Measurements from ENCODE around the gene MAD2L2. TPM values are rescaled to one million over a fixed set of nuclear protein-coding genes. Genes with fewer than 3 reads are reported as not detected.
A peak's percentile ranks its signal among the peaks of the same experiment; 100 is the strongest.

MAD2L2 gene
- total RNA-seq, 1 experiment from 2014 or later = 93.8 TPM

GRCh38 chr1:11693024-11693590, 12.2 kb upstream of the MAD2L2 start (continued):
- no peak for TF ChIP-seq ZBTB33 (IDR thresholded peaks at IDR 0.05; ENCODE audit: extremely low read depth, insufficient replicate concordance, low read length)
- TF ChIP-seq ZFX (IDR thresholded peaks at IDR 0.05) = no peak

- Histone ChIP-seq H3K79me2 (ENCODE audit: insufficient read depth, low read length) (no peaks in the 10 kb centered on the region), H4K20me1 (ENCODE audit: insufficient read depth) (no peaks in the 10 kb centered on the region), H3K4me1 (ENCODE audit: control insufficient read depth in 1 of 2, insufficient read depth in 2 of 2, low read length in 2 of 2) (peaks cover 33 to 47% of the 10 kb centered on the region in 2 experiments), H3K9ac (ENCODE audit: low read length) (no peak overlapping the region), H3K9me2 (ENCODE audit: insufficient read depth) (no peaks in the 10 kb centered on the region), H3K4me3 (replicated peaks in 1 of 2; ENCODE audit: low read depth in 1 of 2, low read length in 2 of 2) (peak overlapping the region in 1 of 2 experiments; percentile 69; a peak in 1 of 4 replicates), H3K27ac (ENCODE audit: low read depth, low read length) (no peak overlapping the region), H2AFZ (ENCODE audit: low read depth, low read length, poor library complexity, severe bottlenecking) (no peak overlapping the region), H3K4me2 (ENCODE audit: low read length) (peak overlapping the region; percentile 98), H3K9me3 (ENCODE audit: control insufficient read depth in 1 of 2, insufficient read depth in 1 of 2, low read depth in 1 of 2, low read length in 2 of 2) (no peaks in the 10 kb centered on the region), H3K36me3 (ENCODE audit: control insufficient read depth in 1 of 2, insufficient read depth in 2 of 2, low read length in 2 of 2) (no peaks in the 10 kb centered on the region), H3K27me3 (ENCODE audit: insufficient read depth, low read length) (peaks cover 17% of the 10 kb centered on the region; the same call in 1 of the 2 replicates)
- intact Hi-C loops (cut with micrococcal nuclease) = no loop called here
- DNase-seq (ENCODE audit: low read depth, low spot score) (no peak), ATAC-seq (no peak)
- TF ChIP-seq CTCF (IDR thresholded peaks at IDR 0.05 in 2 of 3, conservative IDR thresholded peaks at IDR 0.05 in 1 of 3; ENCODE audit: borderline replicate concordance in 1 of 3, insufficient read depth in 1 of 3, low read depth in 2 of 3, low read length in 2 of 3) (no peak), EZH2phosphoT487 (IDR thresholded peaks at IDR 0.05; ENCODE audit: borderline replicate concordance) (no peak), YY1 (IDR thresholded peaks at IDR 0.05; ENCODE audit: extremely low read depth, insufficient replicate concordance, low read depth, low read length) (no peak)
- CTCF ChIA-PET = interaction anchor here (1.2 kb wide), 1 partner anchor 28 kb away, joined by 8 read pairs; the partner anchor contains the start of gene FBXO6
- RAD21 ChIA-PET (ENCODE audit: low non-redundant PET in 1 of 2, low total read pairs in 2 of 2, uncharacterized antibody in 2 of 2, unreplicated experiment in 2 of 2) = no interaction called here
- BruUV-seq (replicated peaks) = no TSS peak
- POLR2A ChIA-PET = interaction anchor here (1.3 to 1.9 kb wide), 2 partner anchors 10 to 39 kb away, joined by 10 to 14 read pairs; partner anchors contain the start of gene MAD2L2
These were observed 11.2 kb upstream of the MAD2L2 start for GRCh38 chr1:11691928-11692711.

All from HCT116 (cell line).